ENCODE results near the gene EFNB2.
A peak's percentile ranks its signal among the peaks of the same experiment; 100 is the strongest.

The EFNB2 gene

DNA sequence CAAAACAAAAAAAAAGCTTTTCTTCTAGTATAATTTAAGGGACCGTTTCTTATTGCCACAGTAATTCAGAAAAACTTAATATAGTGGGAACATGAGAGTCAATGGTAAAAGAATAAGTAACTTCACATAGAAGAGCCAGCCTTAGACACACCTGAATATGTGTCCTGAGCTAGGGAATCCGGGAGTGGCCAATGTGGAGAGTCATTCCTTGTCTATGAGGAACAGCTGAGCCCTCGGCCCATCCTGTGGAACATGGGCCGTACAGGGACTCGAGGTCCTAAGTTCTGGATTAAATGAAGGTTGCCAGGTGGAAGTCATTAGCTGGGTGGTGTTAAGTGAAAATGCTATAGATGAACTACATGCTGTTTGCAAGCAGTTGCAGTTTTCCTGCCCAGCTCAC is 32.2 kb downstream of the EFNB2 start:
- ChIA-PET CTCF (interaction anchor here (0.5 kb wide), 1 partner anchor 253 kb away, joined by 3 read pairs; no protein-coding TSS in a partner anchor), POLR2A (no interaction called here)
- Histone ChIP-seq H3K9me3 (ENCODE audit: control insufficient read depth, insufficient read depth, low read depth, low read length) (no peaks in the 10 kb centered on the region), H3K4me1 (ENCODE audit: control insufficient read depth, insufficient read depth, low read length) (peaks cover 20% of the 10 kb centered on the region), H3K4me3 (ENCODE audit: low read depth, low read length) (no peak overlapping the region), H3K27ac (ENCODE audit: extremely low read depth, low read depth, low read length) (no peak overlapping the region), H3K36me3 (ENCODE audit: control insufficient read depth in 2 of 2, insufficient read depth in 1 of 2, low read length in 2 of 2) (peaks cover 0 to 40% of the 10 kb centered on the region in 2 experiments; a peak in 1 of 3 replicates)
- no peak for TF ChIP-seq ZBTB1 (tag by site-specific recombination; IDR thresholded peaks at IDR 0.05)
- TF ChIP-seq, protein P1, sequence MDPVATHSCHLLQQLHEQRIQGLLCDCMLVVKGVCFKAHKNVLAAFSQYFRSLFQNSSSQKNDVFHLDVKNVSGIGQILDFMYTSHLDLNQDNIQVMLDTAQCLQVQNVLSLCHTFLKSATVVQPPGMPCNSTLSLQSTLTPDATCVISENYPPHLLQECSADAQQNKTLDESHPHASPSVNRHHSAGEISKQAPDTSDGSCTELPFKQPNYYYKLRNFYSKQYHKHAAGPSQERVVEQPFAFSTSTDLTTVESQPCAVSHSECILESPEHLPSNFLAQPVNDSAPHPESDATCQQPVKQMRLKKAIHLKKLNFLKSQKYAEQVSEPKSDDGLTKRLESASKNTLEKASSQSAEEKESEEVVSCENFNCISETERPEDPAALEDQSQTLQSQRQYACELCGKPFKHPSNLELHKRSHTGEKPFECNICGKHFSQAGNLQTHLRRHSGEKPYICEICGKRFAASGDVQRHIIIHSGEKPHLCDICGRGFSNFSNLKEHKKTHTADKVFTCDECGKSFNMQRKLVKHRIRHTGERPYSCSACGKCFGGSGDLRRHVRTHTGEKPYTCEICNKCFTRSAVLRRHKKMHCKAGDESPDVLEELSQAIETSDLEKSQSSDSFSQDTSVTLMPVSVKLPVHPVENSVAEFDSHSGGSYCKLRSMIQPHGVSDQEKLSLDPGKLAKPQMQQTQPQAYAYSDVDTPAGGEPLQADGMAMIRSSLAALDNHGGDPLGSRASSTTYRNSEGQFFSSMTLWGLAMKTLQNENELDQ (tag by site-specific recombination; IDR thresholded peaks at IDR 0.05; ENCODE audit: low read depth): no peak
- no peak for TF ChIP-seq ZNF138 (tag by site-specific recombination; IDR thresholded peaks at IDR 0.05; ENCODE audit: borderline replicate concordance)
- no peak for TF ChIP-seq KLF7 (tag by site-specific recombination; IDR thresholded peaks at IDR 0.05; ENCODE audit: borderline replicate concordance)

DNA sequence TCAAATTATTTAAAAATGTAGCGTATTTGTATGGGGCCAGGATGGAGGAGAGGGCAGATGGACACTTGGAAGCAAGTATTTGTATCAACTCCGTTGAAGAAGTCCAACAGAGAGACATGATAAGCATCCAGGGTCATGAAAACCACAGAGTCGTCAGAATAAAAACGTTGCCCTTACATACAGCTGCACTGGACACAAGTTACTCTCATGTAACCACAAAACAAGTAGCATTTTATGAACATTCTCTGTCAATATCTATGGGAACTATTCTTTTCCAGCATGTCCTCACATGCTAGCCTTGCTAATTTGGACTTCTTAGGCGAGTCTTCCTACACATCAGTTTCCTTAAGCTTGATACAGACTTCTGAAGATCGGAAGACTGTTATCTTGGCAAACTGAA is 35.0 kb downstream of the EFNB2 start:
- H3K4me3 ChIP-seq (ENCODE audit: low read depth, low read length): no peak overlapping the region
- H3K4me1 ChIP-seq (ENCODE audit: control insufficient read depth, insufficient read depth, low read length): peaks cover 38% of the 10 kb centered on the region
- H3K36me3 ChIP-seq (ENCODE audit: control insufficient read depth in 2 of 2, insufficient read depth in 1 of 2, low read length in 2 of 2): peaks cover 0 to 29% of the 10 kb centered on the region in 2 experiments; a peak in 1 of 3 replicates
- CTCF ChIA-PET: no interaction called here
- no peaks in the 10 kb centered on the region for H3K9me3 ChIP-seq (ENCODE audit: control insufficient read depth, insufficient read depth, low read depth, low read length)
- POLR2A ChIA-PET: no interaction called here
- TF ChIP-seq ZNF239 (tag by site-specific recombination; IDR thresholded peaks at IDR 0.05) (no peak), GLI4 (tag by site-specific recombination; IDR thresholded peaks at IDR 0.05) (no peak), KLF9 (tag by site-specific recombination; IDR thresholded peaks at IDR 0.05; ENCODE audit: low read depth) (no peak), BCL11B (tag by site-specific recombination; IDR thresholded peaks at IDR 0.05; ENCODE audit: low read depth) (no peak), ZSCAN23 (tag by site-specific recombination; IDR thresholded peaks at IDR 0.05) (no peak), ZNF658 (tag by site-specific recombination; IDR thresholded peaks at IDR 0.05) (no peak), ZSCAN16 (tag by site-specific recombination; IDR thresholded peaks at IDR 0.05) (no peak)
- no peak overlapping the region for H3K27ac ChIP-seq (ENCODE audit: extremely low read depth, low read depth, low read length)

DNA sequence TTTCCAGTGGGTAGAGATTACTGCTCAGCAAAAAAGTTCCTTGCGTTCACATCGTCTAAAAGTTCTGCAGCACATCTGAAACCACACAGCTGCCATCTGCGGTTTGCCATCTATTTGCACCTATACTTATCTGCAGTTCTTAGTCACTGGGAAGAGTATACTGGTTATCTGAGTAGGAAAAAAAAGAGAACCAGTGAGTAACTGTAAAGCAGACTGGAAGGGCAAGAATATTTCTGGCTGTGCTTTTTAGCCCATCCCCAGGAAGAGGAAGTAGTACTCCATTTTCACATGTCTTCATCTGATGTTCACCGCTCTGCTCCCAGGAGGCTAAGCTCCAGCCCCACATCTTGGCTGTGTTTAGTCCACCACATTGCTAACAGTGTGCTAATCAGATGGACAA is 35.6 kb downstream of the EFNB2 start:
- H3K4me1 ChIP-seq (ENCODE audit: control insufficient read depth, insufficient read depth, low read length): peaks cover 38% of the 10 kb centered on the region
- H3K36me3 ChIP-seq (ENCODE audit: control insufficient read depth in 2 of 2, insufficient read depth in 1 of 2, low read length in 2 of 2): peaks cover 1 to 34% of the 10 kb centered on the region in 2 experiments; a peak in 2 of 3 replicates
- H3K9me3 ChIP-seq (ENCODE audit: control insufficient read depth, insufficient read depth, low read depth, low read length): no peaks in the 10 kb centered on the region
- ChIA-PET CTCF (interaction anchor here (0.7 to 0.9 kb wide), 2 partner anchors 9 to 58 kb away, joined by 3 read pairs; no protein-coding TSS in a partner anchor), POLR2A (no interaction called here)
- TF ChIP-seq ZNF791 (tag by site-specific recombination; IDR thresholded peaks at IDR 0.05) (no peak), ZNF133 (tag by site-specific recombination; IDR thresholded peaks at IDR 0.05) (no peak), ZNF362 (tag by site-specific recombination; IDR thresholded peaks at IDR 0.05) (0 out of 2 replicates have a peak, but pooled peaks have one; percentile 21)
- TF ChIP-seq, protein P2, sequence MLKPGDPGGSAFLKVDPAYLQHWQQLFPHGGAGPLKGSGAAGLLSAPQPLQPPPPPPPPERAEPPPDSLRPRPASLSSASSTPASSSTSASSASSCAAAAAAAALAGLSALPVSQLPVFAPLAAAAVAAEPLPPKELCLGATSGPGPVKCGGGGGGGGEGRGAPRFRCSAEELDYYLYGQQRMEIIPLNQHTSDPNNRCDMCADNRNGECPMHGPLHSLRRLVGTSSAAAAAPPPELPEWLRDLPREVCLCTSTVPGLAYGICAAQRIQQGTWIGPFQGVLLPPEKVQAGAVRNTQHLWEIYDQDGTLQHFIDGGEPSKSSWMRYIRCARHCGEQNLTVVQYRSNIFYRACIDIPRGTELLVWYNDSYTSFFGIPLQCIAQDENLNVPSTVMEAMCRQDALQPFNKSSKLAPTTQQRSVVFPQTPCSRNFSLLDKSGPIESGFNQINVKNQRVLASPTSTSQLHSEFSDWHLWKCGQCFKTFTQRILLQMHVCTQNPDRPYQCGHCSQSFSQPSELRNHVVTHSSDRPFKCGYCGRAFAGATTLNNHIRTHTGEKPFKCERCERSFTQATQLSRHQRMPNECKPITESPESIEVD (tag by site-specific recombination; IDR thresholded peaks at IDR 0.05): peak; percentile 60; the same call in 1 of the 2 replicates
- no peak overlapping the region for H3K4me3 ChIP-seq (ENCODE audit: low read depth, low read length)
- H3K27ac ChIP-seq (ENCODE audit: extremely low read depth, low read depth, low read length): no peak overlapping the region; the same call in 1 of the 2 replicates
